ENCODE measurements around the gene CHPF2. TPM values are rescaled to one million over a fixed set of nuclear protein-coding genes. Genes with fewer than 3 reads are reported as not detected.

CHPF2 gene
- polyA plus RNA-seq (2013, experiment 1 of 2): 11.8 TPM
- polyA plus RNA-seq (2013, experiment 2 of 2): 12.5 TPM

- no peaks in the 10 kb centered on the region for H3K27me3 ChIP-seq (ENCODE audit: insufficient read depth, low read length)
- peaks cover 26% of the 10 kb centered on the region for H3K36me3 ChIP-seq (ENCODE audit: insufficient read depth, low read length)
- peak within 1 kb of the TSS; percentile 77 for H3K9ac ChIP-seq (ENCODE audit: low read depth, low read length)
- H3K4me3 ChIP-seq (ENCODE audit: low read length): peak within 1 kb of the TSS; percentile 84
- 1% methylated on average over 79 of the region's 79 CpGs for WGBS
- peak within 1 kb of the TSS; percentile 53 for H3K27ac ChIP-seq (ENCODE audit: low read depth, low read length)
- H3K9me3 ChIP-seq (ENCODE audit: insufficient read depth, low read depth, low read length): no peaks in the 10 kb centered on the region
- peaks cover 18% of the 10 kb centered on the region for H3K4me1 ChIP-seq (ENCODE audit: insufficient read depth, low read length)
Observed at GRCh38 chr7:151232091-151232916, at the start of gene CHPF2. TSS of gene CHPF2 (plus strand) at chr7:151232483. CDS start at chr7:151234012, 1,529 bp downstream.

GRCh38 chr7:151185762-151186639 lies 46.3 kb upstream of the CHPF2 start:
- H3K27ac ChIP-seq (ENCODE audit: low read depth, low read length): no peak overlapping the region
- H3K9me3 ChIP-seq (ENCODE audit: insufficient read depth, low read depth, low read length): no peaks in the 10 kb centered on the region
- H3K27me3 ChIP-seq (ENCODE audit: insufficient read depth, low read length): no peaks in the 10 kb centered on the region; the same call in 1 of the 2 replicates
- H3K9ac ChIP-seq (ENCODE audit: low read depth, low read length): no peak overlapping the region
- no peaks in the 10 kb centered on the region for H3K4me1 ChIP-seq (ENCODE audit: insufficient read depth, low read length)
- H3K4me3 ChIP-seq (ENCODE audit: low read length): no peak overlapping the region
- 94% methylated on average over 16 of the region's 16 CpGs for WGBS
- no peaks in the 10 kb centered on the region for H3K36me3 ChIP-seq (ENCODE audit: insufficient read depth, low read length)

GRCh38 chr7:151186640-151187408 lies 45.5 kb upstream of the CHPF2 start, which contains the start of gene ASB10:
TSS of gene ASB10 (minus strand) at chr7:151187250. CDS start at chr7:151187130, 120 bp downstream.
- 91% methylated on average over 22 of the region's 22 CpGs for WGBS
- Histone ChIP-seq H3K4me3 (ENCODE audit: low read length) (no peak within 1 kb of the TSS), H3K36me3 (ENCODE audit: insufficient read depth, low read length) (no peaks in the 10 kb centered on the region), H3K27ac (ENCODE audit: low read depth, low read length) (no peak within 1 kb of the TSS), H3K9me3 (ENCODE audit: insufficient read depth, low read depth, low read length) (no peaks in the 10 kb centered on the region), H3K9ac (ENCODE audit: low read depth, low read length) (no peak within 1 kb of the TSS), H3K27me3 (ENCODE audit: insufficient read depth, low read length) (no peaks in the 10 kb centered on the region; the same call in 1 of the 2 replicates), H3K4me1 (ENCODE audit: insufficient read depth, low read length) (no peaks in the 10 kb centered on the region)

GRCh38 chr7:151187409-151188251 lies 44.7 kb upstream of the CHPF2 start:
- Histone ChIP-seq H3K4me3 (ENCODE audit: low read length) (no peak overlapping the region), H3K27ac (ENCODE audit: low read depth, low read length) (no peak overlapping the region), H3K9me3 (ENCODE audit: insufficient read depth, low read depth, low read length) (no peaks in the 10 kb centered on the region), H3K36me3 (ENCODE audit: insufficient read depth, low read length) (no peaks in the 10 kb centered on the region), H3K9ac (ENCODE audit: low read depth, low read length) (no peak overlapping the region), H3K27me3 (ENCODE audit: insufficient read depth, low read length) (no peaks in the 10 kb centered on the region; the same call in 1 of the 2 replicates), H3K4me1 (ENCODE audit: insufficient read depth, low read length) (no peaks in the 10 kb centered on the region)
- 91% methylated on average over 22 of the region's 22 CpGs for WGBS

GRCh38 chr7:151188252-151188542 lies 44.1 kb upstream of the CHPF2 start:
- WGBS: 71% methylated on average over 5 of the region's 5 CpGs
- no peak overlapping the region for H3K27ac ChIP-seq (ENCODE audit: low read depth, low read length)
- no peaks in the 10 kb centered on the region for H3K4me1 ChIP-seq (ENCODE audit: insufficient read depth, low read length)
- no peaks in the 10 kb centered on the region for H3K9me3 ChIP-seq (ENCODE audit: insufficient read depth, low read depth, low read length)
- H3K27me3 ChIP-seq (ENCODE audit: insufficient read depth, low read length): no peaks in the 10 kb centered on the region; the same call in 1 of the 2 replicates
- no peak overlapping the region for H3K4me3 ChIP-seq (ENCODE audit: low read length)
- H3K9ac ChIP-seq (ENCODE audit: low read depth, low read length): no peak overlapping the region
- no peaks in the 10 kb centered on the region for H3K36me3 ChIP-seq (ENCODE audit: insufficient read depth, low read length)

- WGBS: 96% methylated on average over 4 of the region's 4 CpGs
- H3K9me3 ChIP-seq (ENCODE audit: insufficient read depth, low read depth, low read length): no peaks in the 10 kb centered on the region
- H3K27ac ChIP-seq (ENCODE audit: low read depth, low read length): no peak overlapping the region
- no peaks in the 10 kb centered on the region; the same call in 1 of the 2 replicates for H3K27me3 ChIP-seq (ENCODE audit: insufficient read depth, low read length)
- no peak overlapping the region for H3K4me3 ChIP-seq (ENCODE audit: low read length)
- H3K4me1 ChIP-seq (ENCODE audit: insufficient read depth, low read length): no peaks in the 10 kb centered on the region
- no peak overlapping the region for H3K9ac ChIP-seq (ENCODE audit: low read depth, low read length)
- no peaks in the 10 kb centered on the region for H3K36me3 ChIP-seq (ENCODE audit: insufficient read depth, low read length)
Observed at GRCh38 chr7:151189038-151189437, 43.2 kb upstream of the CHPF2 start.

GRCh38 chr7:151191544-151191943 lies 40.7 kb upstream of the CHPF2 start:
- no peak overlapping the region for H3K4me3 ChIP-seq (ENCODE audit: low read length)
- H3K4me1 ChIP-seq (ENCODE audit: insufficient read depth, low read length): no peaks in the 10 kb centered on the region
- 90% methylated on average over 12 of the region's 12 CpGs for WGBS
- no peak overlapping the region for H3K27ac ChIP-seq (ENCODE audit: low read depth, low read length)
- H3K36me3 ChIP-seq (ENCODE audit: insufficient read depth, low read length): no peaks in the 10 kb centered on the region
- no peak overlapping the region for H3K9ac ChIP-seq (ENCODE audit: low read depth, low read length)
- H3K27me3 ChIP-seq (ENCODE audit: insufficient read depth, low read length): 0 out of 2 replicates have a peak, but pooled peaks cover 3% of the 10 kb centered on the region
- H3K9me3 ChIP-seq (ENCODE audit: insufficient read depth, low read depth, low read length): no peaks in the 10 kb centered on the region

- WGBS: 95% methylated on average over 22 of the region's 23 CpGs
- no peak overlapping the region for H3K9ac ChIP-seq (ENCODE audit: low read depth, low read length)
- no peak overlapping the region for H3K4me3 ChIP-seq (ENCODE audit: low read length)
- H3K27ac ChIP-seq (ENCODE audit: low read depth, low read length): no peak overlapping the region
- 0 out of 2 replicates have a peak, but pooled peaks cover 3% of the 10 kb centered on the region for H3K27me3 ChIP-seq (ENCODE audit: insufficient read depth, low read length)
- no peaks in the 10 kb centered on the region for H3K36me3 ChIP-seq (ENCODE audit: insufficient read depth, low read length)
- no peaks in the 10 kb centered on the region for H3K9me3 ChIP-seq (ENCODE audit: insufficient read depth, low read depth, low read length)
- H3K4me1 ChIP-seq (ENCODE audit: insufficient read depth, low read length): no peaks in the 10 kb centered on the region
Observed at GRCh38 chr7:151192002-151192539, 40.2 kb upstream of the CHPF2 start.

GRCh38 chr7:151193203-151193978 lies 38.9 kb upstream of the CHPF2 start:
- H3K27me3 ChIP-seq (ENCODE audit: insufficient read depth, low read length): 0 out of 2 replicates have a peak, but pooled peaks cover 3% of the 10 kb centered on the region
- no peaks in the 10 kb centered on the region for H3K9me3 ChIP-seq (ENCODE audit: insufficient read depth, low read depth, low read length)

More at GRCh38 chr7:151193203-151193978, 38.9 kb upstream of the CHPF2 start:
- Histone ChIP-seq H3K9ac (ENCODE audit: low read depth, low read length) (no peak overlapping the region), H3K36me3 (ENCODE audit: insufficient read depth, low read length) (no peaks in the 10 kb centered on the region), H3K27ac (ENCODE audit: low read depth, low read length) (no peak overlapping the region), H3K4me3 (ENCODE audit: low read length) (no peak overlapping the region), H3K4me1 (ENCODE audit: insufficient read depth, low read length) (no peaks in the 10 kb centered on the region)
- WGBS: 91% methylated on average over 14 of the region's 14 CpGs
